GM19099 (cell line): Measurements from ENCODE around the gene CHCHD6.

Experiments
- POLR2A ChIP-seq: IDR thresholded peaks from 3 replicates; pipeline ENCODE4 v1.6.1; 2011; ENCODE audit warnings: low read depth; ENCODE audit not compliant: insufficient read length; ENCODE audit errors: extremely low read depth

Gene CHCHD6

GRCh38 chr3:126885425-126885824 lies 181.4 kb downstream of the CHCHD6 start:
- no peak for TF ChIP-seq POLR2A

DNA sequence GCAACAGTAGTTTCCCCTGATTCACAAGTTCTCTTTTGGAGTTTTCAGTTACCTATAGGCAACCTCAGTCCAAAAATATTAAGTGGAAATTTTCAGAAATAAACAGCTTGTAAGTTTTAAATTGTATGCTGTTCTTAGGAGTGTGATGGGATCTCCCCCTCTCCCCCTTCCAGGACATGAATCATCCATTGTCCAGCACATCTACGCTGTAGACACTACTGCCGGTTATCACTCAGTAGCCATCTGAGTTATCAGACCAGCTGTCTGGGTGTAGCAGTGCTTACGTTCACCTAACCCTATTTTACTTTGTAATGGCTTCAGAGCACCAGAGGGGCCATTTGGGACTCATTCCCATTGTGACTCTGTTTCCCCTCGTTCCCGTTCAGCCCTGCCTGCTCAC lies 182.2 kb downstream of the CHCHD6 start:
- no peak for TF ChIP-seq POLR2A

GRCh38 chr3:126887686-126888085 lies 183.6 kb downstream of the CHCHD6 start:
- no peak for TF ChIP-seq POLR2A

- no peak for TF ChIP-seq POLR2A
Observed at GRCh38 chr3:126888186-126888760, 184.2 kb downstream of the CHCHD6 start.

DNA sequence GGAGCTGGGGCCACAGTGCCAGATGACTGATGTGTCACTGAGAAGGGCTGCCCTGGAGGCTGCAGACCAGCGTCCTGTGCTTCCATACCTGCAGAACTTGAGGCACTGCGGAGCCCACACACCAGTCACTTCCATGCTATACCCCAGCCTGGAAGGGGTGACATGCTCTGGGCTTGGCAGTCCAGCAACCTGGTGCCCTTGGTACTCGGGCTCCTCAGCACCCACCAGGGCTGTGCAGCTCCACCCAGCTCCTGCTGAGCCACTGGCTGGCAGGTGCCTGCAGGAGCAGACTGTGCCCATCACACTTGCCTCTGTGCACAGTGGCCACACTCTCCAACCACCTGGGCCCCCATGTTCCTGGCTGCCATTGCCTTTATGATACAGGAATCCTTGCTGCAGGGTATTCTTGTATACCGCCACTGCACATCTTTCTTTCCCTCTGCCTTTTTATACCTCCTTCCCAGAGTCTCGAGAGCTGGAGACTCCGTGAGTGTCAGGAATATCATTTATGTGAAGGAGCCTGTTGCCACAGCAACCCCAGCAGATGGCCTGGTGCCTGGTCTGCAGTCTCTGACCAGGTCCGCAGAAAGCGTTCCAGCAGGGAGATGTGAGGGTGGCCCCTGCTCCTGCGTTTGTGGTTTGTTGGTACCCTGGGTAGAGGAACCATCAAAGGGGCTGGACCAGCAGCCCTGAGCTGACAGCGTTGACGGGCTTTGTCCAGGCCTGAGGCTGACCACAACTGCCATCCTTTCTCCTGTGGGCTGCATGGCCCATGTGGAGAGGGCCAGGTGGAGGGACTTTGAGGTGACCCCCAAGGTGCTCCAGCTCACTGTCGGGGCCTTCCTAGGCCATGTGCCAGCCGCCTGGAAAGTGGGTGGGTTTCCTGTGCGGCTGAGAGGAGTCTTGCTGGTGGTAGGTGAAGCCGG lies 185.5 kb downstream of the CHCHD6 start:
- TF ChIP-seq POLR2A: no peak

DNA sequence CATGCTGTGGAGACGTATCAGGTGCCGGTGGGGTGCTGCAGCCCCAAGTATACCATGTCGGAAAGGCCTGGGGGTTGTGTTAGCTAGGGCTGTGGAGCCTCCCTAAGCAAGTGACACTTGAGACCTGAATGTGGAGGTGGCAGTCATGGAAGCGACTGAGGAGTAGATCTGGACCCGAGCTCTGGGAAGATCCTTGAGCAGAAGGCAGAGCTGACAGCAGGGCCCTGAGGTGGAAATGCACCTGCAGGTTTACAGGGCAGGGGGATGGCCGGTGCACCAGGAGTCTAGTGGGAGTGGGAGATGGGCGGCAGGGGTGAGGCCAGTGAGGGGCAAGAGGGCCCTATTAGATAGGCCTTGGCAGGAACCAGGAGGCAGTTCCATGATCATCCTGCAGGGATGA lies 187.1 kb downstream of the CHCHD6 start:
- no peak for TF ChIP-seq POLR2A

DNA sequence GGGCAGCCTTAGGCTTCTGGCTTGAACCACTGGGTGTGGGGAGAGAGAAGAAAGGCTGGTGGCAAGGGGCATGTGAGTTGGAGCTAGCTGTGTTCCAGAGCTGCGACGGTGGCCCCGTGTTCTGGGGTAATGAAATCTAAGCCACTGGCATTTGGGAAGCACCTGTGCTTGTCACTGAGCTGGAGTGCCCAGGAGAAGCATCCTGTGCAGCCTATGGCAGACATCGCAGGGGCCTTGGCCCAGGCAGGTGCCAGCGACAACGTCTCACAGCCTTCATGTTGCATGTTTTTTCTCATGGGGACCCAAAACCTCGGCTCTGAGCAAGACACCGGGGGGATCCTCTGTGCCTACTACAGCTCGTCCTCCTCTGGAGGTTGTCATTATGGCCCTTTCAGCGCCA lies 187.8 kb downstream of the CHCHD6 start:
- TF ChIP-seq POLR2A: no peak

DNA sequence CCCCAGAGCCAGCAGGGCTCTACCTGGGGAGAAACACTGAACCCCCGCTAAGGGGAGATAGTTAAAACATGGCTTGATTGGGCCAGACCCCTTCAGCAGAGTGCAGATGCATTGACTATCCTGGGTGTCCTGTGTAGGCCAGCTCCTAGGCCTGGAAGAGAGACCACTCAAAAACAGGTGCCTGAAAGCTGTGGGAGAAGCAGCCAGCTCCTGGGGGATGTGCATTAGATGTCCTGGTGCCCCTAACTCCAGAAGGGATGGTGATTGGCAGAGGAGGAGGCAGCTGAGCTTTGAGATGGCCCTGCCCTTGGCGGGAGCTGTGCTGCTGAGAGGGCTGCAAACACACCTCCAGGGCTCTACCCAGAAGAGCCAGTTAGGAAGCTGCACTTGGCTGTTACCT lies 189.6 kb downstream of the CHCHD6 start:
- no peak for TF ChIP-seq POLR2A

- no peak for TF ChIP-seq POLR2A
Observed at GRCh38 chr3:126894475-126894874, 190.4 kb downstream of the CHCHD6 start.

GRCh38 chr3:126895178-126896066 lies 191.4 kb downstream of the CHCHD6 start:
- TF ChIP-seq POLR2A: no peak

DNA sequence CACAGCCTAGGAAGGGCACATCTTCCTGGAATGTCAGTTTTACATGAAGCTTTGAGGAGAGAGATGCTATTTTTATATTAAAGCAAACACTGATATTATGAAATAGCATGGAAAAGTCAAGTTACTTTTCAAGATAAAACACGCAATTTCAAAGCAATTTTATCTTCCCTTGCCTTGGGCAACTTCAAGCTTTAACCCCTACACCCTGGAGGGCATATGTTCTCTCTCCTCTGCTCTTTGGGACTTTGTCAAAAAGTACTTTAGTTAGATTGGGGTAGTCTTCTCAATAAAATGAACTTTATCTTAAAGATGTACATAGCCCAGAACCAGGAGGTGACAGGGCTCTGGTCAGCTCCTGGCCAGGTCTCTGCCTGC lies 192.0 kb downstream of the CHCHD6 start:
- no peak for TF ChIP-seq POLR2A

GRCh38 chr3:126896968-126897367 lies 192.9 kb downstream of the CHCHD6 start:
- TF ChIP-seq POLR2A: no peak

GRCh38 chr3:126897943-126898342 lies 193.9 kb downstream of the CHCHD6 start:
- no peak for TF ChIP-seq POLR2A

GRCh38 chr3:126900859-126901540 lies 197.0 kb downstream of the CHCHD6 start:
- TF ChIP-seq POLR2A: no peak

- no peak for TF ChIP-seq POLR2A
Observed at GRCh38 chr3:126901631-126902030, 197.6 kb downstream of the CHCHD6 start.
